SK-MEL-5 (cell line): ENCODE results near the gene CD68. TPM values are rescaled to one million over a fixed set of nuclear protein-coding genes. Genes with fewer than 3 reads are reported as not detected.

Experiments used
- DNase-seq: peaks from one replicate; pipeline ENCODE4 v3.0.0-alpha.2; 2016; ENCODE audit warnings: low read depth, low spot score
- in situ Hi-C: cut with HindIII; loops from 2 replicates; pipeline ENCODE4 v1.10.0; 2016; ENCODE audit warnings: low sequenced_read_pairs, high pct_unique_total_duplicates, low pct_unique_long_range_greater_than_20kb
- polyA plus RNA-seq, 2 experiments: library from polyadenylated mRNA; depleted of rRNA; stranded (reverse); fragments of >200 nt; gene quantifications; 2 replicates each; pipeline ENCODE4 v1.2.3, GENCODE V29; 2015
- total RNA-seq: library from RNA; depleted of rRNA; stranded (reverse); fragments of >200 nt; shearing (Covaris generic); gene quantifications from 2 replicates; pipeline ENCODE4 v1.2.3, GENCODE V29; 2014; rRNA removed

Gene CD68
- total RNA-seq: 69.3 and 74.5 TPM in 2 replicates
- 69.3 and 74.9 TPM in 2 replicates for polyA plus RNA-seq (2015; cell fraction: cytosol; rRNA removed)
- polyA plus RNA-seq (2015; cell fraction: nucleus; rRNA removed): 1.3 and 2.4 TPM in 2 replicates

GRCh38 chr17:7579001-7579833 is at the start of gene CD68:
Gene CD68 (plus strand): TSS chr17:7579638. CDS start chr17:7579678, 40 bp downstream.
- peak; percentile 93 for DNase-seq
- in situ Hi-C loops: no loop called here

DNA sequence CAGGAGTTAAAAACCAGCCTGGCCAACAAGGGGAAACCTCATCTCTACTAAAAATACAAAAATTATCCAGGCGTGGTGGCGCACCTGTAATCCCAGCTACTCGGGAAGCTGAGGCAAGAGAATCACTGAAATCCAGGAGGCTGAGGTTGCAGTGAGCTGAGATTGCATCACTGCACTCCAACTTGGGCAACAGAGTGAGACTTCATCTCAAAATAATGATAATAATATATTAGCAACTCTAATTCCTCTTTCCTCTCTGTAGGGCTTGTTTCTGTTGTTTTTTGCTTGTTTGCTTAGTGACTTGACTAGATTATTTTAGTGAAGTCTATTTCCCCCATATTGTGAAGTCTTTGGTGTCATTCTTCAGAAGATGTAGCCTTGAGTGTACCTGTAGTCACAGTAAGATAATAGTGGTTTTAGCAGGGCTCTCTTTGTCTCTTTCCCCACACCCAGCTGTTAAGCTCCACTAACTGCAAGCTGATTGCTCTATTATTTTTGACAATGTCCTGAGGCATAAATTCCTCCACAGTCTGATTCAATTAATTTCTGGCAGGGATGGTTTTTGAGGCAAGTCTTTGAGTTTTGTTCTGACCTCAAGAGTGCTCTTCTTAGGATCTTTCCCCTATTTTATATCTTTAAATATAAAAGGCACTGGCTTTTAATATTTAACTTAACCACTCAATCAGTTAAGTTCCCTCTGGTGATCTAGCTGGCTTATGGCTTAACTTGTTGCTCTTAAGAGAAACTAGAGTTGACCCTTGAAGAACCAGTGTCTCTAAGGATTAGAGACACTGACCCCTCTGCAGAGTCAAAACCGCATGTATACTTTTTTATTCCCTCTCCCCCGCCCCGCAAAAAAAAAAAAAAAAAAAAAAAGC is 49.2 kb upstream of the CD68 start:
- in situ Hi-C loops: no loop called here
- no peak for DNase-seq

- no peak for DNase-seq
- in situ Hi-C loops: no loop called here
These were observed 41.4 kb upstream of the CD68 start for GRCh38 chr17:7538050-7538449.

DNA sequence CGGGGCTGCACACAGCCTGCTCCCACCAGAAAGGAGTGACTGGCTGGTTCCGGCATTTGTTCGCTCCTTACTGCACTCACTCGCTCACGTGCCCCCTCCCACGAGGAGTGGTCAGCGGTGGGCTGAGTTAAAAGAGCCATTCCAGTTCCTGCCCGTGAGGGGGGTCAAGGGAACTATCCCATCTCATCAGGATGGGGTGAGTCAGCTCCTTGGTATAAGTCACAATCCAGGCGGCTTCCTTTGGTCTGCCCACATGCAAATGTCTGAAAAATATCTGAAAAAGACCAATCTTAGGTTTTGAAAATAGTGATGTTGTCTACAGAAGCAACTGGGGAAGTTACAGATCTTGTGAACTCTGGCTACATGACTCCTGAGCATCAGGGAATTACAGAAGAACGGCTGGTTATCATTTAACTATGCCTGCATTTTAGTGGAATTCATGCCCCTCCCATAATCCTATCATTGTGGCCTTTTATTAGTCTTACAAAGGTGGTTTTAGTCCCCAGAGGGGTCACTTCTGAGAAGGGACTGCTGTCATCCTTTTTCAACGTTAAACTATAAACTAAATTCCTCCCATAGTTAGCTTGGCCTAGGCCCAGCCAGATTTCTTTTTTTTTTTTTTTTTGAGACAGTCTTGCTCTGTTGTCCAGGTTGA is 40.4 kb upstream of the CD68 start:
- in situ Hi-C loops: no loop called here
- no peak for DNase-seq

GRCh38 chr17:7541074-7541621 is 38.3 kb upstream of the CD68 start:
- DNase-seq: no peak
- in situ Hi-C loops: no loop called here

- no peak for DNase-seq
- in situ Hi-C loops: no loop called here
These were observed 34.5 kb upstream of the CD68 start for GRCh38 chr17:7544911-7545310.

- no peak for DNase-seq
- in situ Hi-C loops: no loop called here
These were observed 30.6 kb upstream of the CD68 start, which contains the start of gene TNFSF12 for GRCh38 chr17:7548585-7549400. Gene TNFSF12 (plus strand): TSS chr17:7549058. CDS start chr17:7549154, 96 bp downstream.

DNA sequence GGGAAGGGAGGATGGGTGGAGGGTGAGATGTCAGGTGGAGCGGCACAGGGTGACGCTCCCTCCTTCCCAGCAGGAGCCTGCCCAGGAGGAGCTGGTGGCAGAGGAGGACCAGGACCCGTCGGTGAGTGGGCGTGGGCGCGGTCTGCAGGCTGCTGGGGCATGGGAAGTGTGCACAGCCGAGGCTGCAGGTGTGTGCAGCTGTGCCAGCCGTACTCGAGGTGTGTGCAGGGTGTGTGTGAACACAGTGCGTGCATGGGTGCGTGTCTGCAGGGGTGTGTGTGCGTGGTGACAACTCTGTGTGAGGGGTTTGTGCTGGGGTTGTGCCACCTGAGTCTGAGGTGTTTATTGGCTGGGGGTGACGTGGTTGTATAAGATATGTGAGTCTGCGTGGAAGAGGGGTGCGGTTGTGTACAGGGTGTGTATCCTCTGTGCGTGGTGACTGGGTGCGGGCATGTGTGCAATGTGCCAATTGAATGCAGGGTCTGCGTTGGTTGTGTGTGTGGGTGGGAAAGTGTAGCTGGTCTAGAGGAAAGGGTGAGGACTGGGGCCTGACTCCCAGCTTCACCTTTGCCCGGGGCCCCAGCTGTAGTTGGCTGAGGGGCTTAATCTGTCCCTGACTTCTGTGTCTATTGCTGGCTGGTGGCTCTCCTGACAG is 29.9 kb upstream of the CD68 start:
- no peak for DNase-seq
- in situ Hi-C loops: no loop called here

- no peak for DNase-seq
- in situ Hi-C loops: no loop called here
These were observed 29.1 kb upstream of the CD68 start for GRCh38 chr17:7550344-7550743.

DNA sequence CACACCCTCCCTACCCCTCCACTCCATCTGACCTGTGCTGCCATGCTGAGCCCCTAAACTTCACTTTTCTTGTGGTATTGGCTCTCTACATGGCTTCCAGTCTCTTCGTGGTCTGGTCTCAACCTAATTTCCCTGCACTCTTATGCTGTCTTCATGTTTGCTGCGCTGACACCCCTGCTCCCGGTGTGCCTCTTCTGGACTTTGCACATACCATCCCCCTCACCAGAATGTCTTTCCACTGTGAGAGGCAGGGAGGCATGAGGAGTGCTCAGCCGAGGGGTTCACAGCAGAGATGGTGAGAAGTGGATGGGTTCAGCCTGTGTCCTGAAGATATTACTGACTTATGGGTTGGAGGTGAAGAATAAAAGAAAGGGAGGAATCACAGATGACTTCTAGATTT is 28.0 kb upstream of the CD68 start:
- in situ Hi-C loops: no loop called here
- DNase-seq: no peak

- peak; percentile 71 for DNase-seq
- in situ Hi-C loops: no loop called here
These were observed 26.8 kb upstream of the CD68 start for GRCh38 chr17:7552621-7553051.

DNA sequence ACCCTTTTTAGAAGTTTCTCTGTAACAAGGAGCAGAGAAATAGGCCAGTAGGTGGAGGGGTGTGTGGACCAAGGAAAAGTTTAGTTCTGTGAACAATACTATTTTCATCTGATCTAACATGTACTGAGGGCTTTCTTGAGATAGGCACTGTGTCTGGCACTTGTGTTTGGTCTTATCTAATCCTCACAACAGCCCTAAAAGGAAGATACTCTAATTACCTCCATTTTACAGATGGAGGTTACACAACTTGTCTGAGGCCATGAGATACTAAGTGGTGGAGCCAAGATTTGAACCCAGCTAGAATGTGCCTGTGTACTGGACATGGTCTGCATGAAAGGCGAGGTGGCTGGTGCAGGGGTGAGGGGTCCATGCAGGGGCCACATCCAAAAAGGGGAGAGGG is 26.1 kb upstream of the CD68 start:
- in situ Hi-C loops: no loop called here
- no peak for DNase-seq

DNA sequence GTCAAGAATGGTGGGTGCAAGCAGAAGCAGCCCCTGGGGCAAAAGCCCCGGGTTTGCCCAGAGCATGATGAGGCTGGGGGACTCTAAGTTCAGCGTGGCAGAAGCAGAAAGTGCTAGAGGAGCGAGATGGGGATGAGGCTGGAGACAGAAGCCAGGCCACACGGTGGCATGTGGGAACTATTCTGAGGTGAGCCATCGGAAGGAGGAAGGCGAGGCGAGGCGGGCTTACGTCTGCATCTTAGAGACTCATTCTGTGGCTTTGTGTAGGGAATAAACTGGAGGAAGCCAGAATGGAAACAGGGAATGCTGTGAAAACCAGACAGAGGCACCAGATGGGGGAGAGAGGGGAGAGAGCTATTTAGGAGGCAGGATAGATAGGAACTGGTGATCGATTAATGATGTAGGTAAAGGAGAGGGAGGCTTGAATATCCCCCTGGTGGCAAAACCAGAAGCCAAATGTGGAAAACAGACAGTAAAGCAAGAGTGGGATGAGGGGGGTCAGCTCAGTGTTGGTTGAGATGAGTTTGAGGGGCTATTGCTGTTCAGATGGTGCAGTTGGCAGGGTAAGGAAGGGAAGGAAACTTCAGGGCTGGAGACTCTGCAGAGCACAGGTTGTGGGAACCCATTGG is 24.0 kb upstream of the CD68 start:
- in situ Hi-C loops: no loop called here
- no peak for DNase-seq

- in situ Hi-C loops: no loop called here
- no peak for DNase-seq
These were observed 22.8 kb upstream of the CD68 start for GRCh38 chr17:7556627-7557026.

GRCh38 chr17:7557147-7557764 is 22.2 kb upstream of the CD68 start:
- in situ Hi-C loops: no loop called here
- DNase-seq: no peak
